H1 (cell line): ENCODE measurements around the gene ZC3H18. TPM values are rescaled to one million over a fixed set of nuclear protein-coding genes. Genes with fewer than 3 reads are reported as not detected.
A peak's percentile ranks its signal among the peaks of the same experiment; 100 is the strongest.

Experiments
- SIN3A ChIP-seq, 2 experiments: IDR thresholded peaks in 1 of 2; conservative IDR thresholded peaks in 1 of 2; 2 replicates each; pipeline ENCODE4 v1.6.1; 2011 to 2012; ENCODE audit warnings: low read length in 2 of 2, improper control_type of control experiment in 1 of 2, low read depth in 1 of 2, mild to moderate bottlenecking in 1 of 2
- polyA plus RNA-seq, 7 experiments: library from polyadenylated mRNA; depleted of rRNA in 3 of 7; stranded (reverse) in 5 of 7; unstranded in 2 of 7; fragments of >200 nt in 5 of 7; fragments of 200-250 nt in 2 of 7; gene quantifications; 1 replicate in 5 of 7; 2 replicates in 1 of 7; 4 replicates in 1 of 7; pipeline versions ENCODE4 v1.2.1 to v1.2.3, GENCODE V29; 2011 to 2013; ENCODE audit warnings: missing spikeins in 2 of 7, mixed read lengths in 2 of 7
- total RNA-seq: library from RNA; stranded (reverse); fragmentation: NEBNext Ultra II Directional; extraction: Animal tissue kit (Norgen Biotek cat#: 25700); gene quantifications from 2 replicates; pipeline ENCODE4 v1.2.1, GENCODE V29; 2021

The ZC3H18 gene
- total and polyA plus RNA-seq, 2 of the 8 experiments (the other 6 are each of a cell fraction or from before 2014, with no cell fraction given): 12.1 to 73.2 TPM

GRCh38 chr16:88570691-88571092 is 489 bp downstream of the ZC3H18 start (continued):
- TF ChIP-seq SIN3A (conservative IDR thresholded peaks at IDR 0.05 in 1 of 2, IDR thresholded peaks at IDR 0.05 in 1 of 2; ENCODE audit: low read depth in 1 of 2, low read length in 2 of 2): peak in 1 of 2 experiments; percentile 52; a peak in 1 of 4 replicates
